Measurements from ENCODE around the gene UTP18.

GRCh38 chr17:51263006-51263405 is 2.7 kb downstream of the UTP18 start:
- TF ChIP-seq CTCF (IDR thresholded peaks at IDR 0.05) (no peak), EZH2 (IDR thresholded peaks at IDR 0.05; ENCODE audit: borderline replicate concordance, insufficient read depth, low read depth, low read length, poor library complexity, severe bottlenecking) (no peak)
